Measurements from ENCODE around the gene FRMD7. TPM values are rescaled to one million over a fixed set of nuclear protein-coding genes. Genes with fewer than 3 reads are reported as not detected.
"Not testable (repeated sequence)": the region's sequence is repeated elsewhere in the genome, so short reads cannot be mapped to it uniquely, and the experiment has no call there.

Gene FRMD7
- total RNA-seq, 4 donors from 2014 or later: not detected

DNA sequence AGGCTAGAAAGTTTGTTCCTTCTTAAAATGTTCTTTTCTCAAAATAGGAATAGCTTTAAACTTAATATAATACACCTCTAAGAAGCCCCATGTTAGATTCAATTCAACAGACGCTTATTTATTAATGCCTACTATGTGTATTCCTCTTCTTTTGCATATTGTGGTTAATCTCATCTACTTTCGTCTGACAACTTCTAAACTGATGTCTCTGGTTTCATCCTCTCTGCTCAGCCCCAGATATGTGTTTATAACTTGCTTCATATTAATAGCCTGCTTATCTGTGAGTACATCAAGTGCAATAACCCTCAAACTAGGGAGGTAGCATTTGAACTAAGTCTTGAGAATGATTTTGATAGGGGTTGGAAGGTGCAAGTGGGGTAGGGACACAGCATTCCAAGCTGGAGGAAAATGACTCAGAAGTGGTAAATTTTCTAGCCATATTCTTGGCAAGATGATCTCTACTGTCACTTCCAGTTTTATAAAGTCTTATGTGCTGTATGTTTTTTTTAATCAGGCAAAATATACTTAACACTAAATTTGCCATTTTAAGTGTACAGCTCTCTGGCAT, 67.8 kb downstream of the FRMD7 start:
- 62 to 86% methylated on average over 2 of the region's 2 CpGs for WGBS, 2 donors (ENCODE audit: low coverage in 1 of 2)
- TF ChIP-seq CTCF (IDR thresholded peaks at IDR 0.05) (no peak), EP300 (IDR thresholded peaks at IDR 0.05; ENCODE audit: low read depth) (no peak), POLR2AphosphoS5 (IDR thresholded peaks at IDR 0.05) (no peak), POLR2A (IDR thresholded peaks at IDR 0.05) (no peak)
- H3K27me3 ChIP-seq: no peaks in the 10 kb centered on the region
- H3K27ac ChIP-seq: no peak overlapping the region
- intact Hi-C loops (cut with DNase I; ENCODE audit: low total_unique reads) (no loop called here), in situ Hi-C loops (cut with MboI; ENCODE audit: low pct_ligation_motif_present in 1 of 4, low pct_unique_long_range_greater_than_20kb in 1 of 4, low sequenced_read_pairs in 3 of 4) (no loop called here)
- DNase-seq: no peak
- no peak overlapping the region for H3K4me3 ChIP-seq
- no peaks in the 10 kb centered on the region for H3K36me3 ChIP-seq
- H3K4me1 ChIP-seq: no peaks in the 10 kb centered on the region
- H3K9me3 ChIP-seq: no peaks in the 10 kb centered on the region

DNA sequence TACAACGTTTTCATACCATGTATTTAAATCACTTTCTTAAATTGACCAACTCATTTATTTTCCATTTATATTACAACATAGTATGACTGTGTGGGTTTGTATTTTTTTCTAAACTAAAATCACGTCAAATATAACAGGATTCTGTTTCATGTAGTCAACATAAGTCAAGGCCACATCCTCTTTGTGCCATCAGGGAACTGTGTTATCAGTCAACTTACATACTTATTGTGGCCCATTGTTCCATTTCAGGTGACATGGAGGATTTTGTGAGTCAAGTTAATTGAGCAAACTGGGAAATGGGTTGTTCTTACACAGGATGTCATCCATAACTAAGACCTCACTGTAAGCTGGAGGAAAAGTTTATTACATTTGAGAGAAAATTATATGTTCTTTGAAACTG, 68.8 kb downstream of the FRMD7 start:
- Histone ChIP-seq H3K4me1 (no peaks in the 10 kb centered on the region), H3K9me3 (no peaks in the 10 kb centered on the region), H3K27ac (no peak overlapping the region), H3K27me3 (no peaks in the 10 kb centered on the region), H3K36me3 (no peaks in the 10 kb centered on the region), H3K4me3 (no peak overlapping the region)
- no peak for TF ChIP-seq EP300 (IDR thresholded peaks at IDR 0.05; ENCODE audit: low read depth)
- no peak for TF ChIP-seq CTCF (IDR thresholded peaks at IDR 0.05)
- DNase-seq: no peak
- in situ Hi-C loops (cut with MboI; ENCODE audit: low pct_ligation_motif_present in 1 of 4, low pct_unique_long_range_greater_than_20kb in 1 of 4, low sequenced_read_pairs in 3 of 4): no loop called here
- intact Hi-C loops (cut with DNase I; ENCODE audit: low total_unique reads): no loop called here
- 50 to 90% methylated on average over 2 of the region's 2 CpGs for WGBS, 2 donors (ENCODE audit: low coverage in 1 of 2)

GRCh38 chrX:132058050-132058449, 69.8 kb downstream of the FRMD7 start:
- DNase-seq: no peak
- Histone ChIP-seq H3K36me3 (no peaks in the 10 kb centered on the region), H3K27ac (no peak overlapping the region), H3K4me1 (no peaks in the 10 kb centered on the region), H3K9me3 (no peaks in the 10 kb centered on the region), H3K27me3 (no peaks in the 10 kb centered on the region), H3K4me3 (no peak overlapping the region)
- intact Hi-C loops (cut with DNase I; ENCODE audit: low total_unique reads) (no loop called here), in situ Hi-C loops (cut with MboI; ENCODE audit: low pct_ligation_motif_present in 1 of 4, low pct_unique_long_range_greater_than_20kb in 1 of 4, low sequenced_read_pairs in 3 of 4) (no loop called here)
- TF ChIP-seq POLR2A (IDR thresholded peaks at IDR 0.05): no peak
- no peak for TF ChIP-seq EP300 (IDR thresholded peaks at IDR 0.05; ENCODE audit: low read depth)
- no peak for TF ChIP-seq POLR2AphosphoS5 (IDR thresholded peaks at IDR 0.05)
- TF ChIP-seq CTCF (IDR thresholded peaks at IDR 0.05): no peak
- 86% methylated on average over 4 of the region's 4 CpGs; no CpG with 5 or more reads in 1 of the 2 donors for WGBS, 2 donors (ENCODE audit: low coverage in 1 of 2)

GRCh38 chrX:132051778-132052177, 76.0 kb downstream of the FRMD7 start:
- intact Hi-C loops (cut with DNase I; ENCODE audit: low total_unique reads); H3K27me3 ChIP-seq; DNase-seq; H3K4me1 ChIP-seq; H3K27ac ChIP-seq; H3K4me3 ChIP-seq; H3K36me3 ChIP-seq; H3K9me3 ChIP-seq; in situ Hi-C loops (cut with MboI; ENCODE audit: low pct_ligation_motif_present in 1 of 4, low pct_unique_long_range_greater_than_20kb in 1 of 4, low sequenced_read_pairs in 3 of 4): not testable (repeated sequence)

GRCh38 chrX:132046533-132046932, 81.3 kb downstream of the FRMD7 start:
- no peak for TF ChIP-seq CTCF (IDR thresholded peaks at IDR 0.05)
- no peak for TF ChIP-seq EP300 (IDR thresholded peaks at IDR 0.05; ENCODE audit: low read depth)
- TF ChIP-seq POLR2AphosphoS5 (IDR thresholded peaks at IDR 0.05): no peak
- TF ChIP-seq POLR2A (IDR thresholded peaks at IDR 0.05): no peak
- Histone ChIP-seq H3K27me3 (no peaks in the 10 kb centered on the region), H3K36me3 (no peaks in the 10 kb centered on the region), H3K27ac (no peak overlapping the region), H3K9me3 (no peaks in the 10 kb centered on the region), H3K4me3 (no peak overlapping the region), H3K4me1 (no peaks in the 10 kb centered on the region)
- 56 to 58% methylated on average over 2 of the region's 2 CpGs for WGBS, 2 donors (ENCODE audit: low coverage in 1 of 2)
- in situ Hi-C loops (cut with MboI; ENCODE audit: low pct_ligation_motif_present in 1 of 4, low pct_unique_long_range_greater_than_20kb in 1 of 4, low sequenced_read_pairs in 3 of 4): no loop called here
- DNase-seq: no peak
- intact Hi-C loops (cut with DNase I; ENCODE audit: low total_unique reads): no loop called here

Measured in transverse colon (tissue), 4 donors.